SK-N-SH (cell line): ENCODE measurements around the gene PLK2.

Experiments
- CTCF ChIP-seq: fragments of 200-600 bp; sonication (generic); IDR thresholded peaks from 2 replicates; pipeline ENCODE4 v1.6.1; 2017; ENCODE audit warnings: antibody characterized with exemption, mild to moderate bottlenecking, moderate library complexity
- ELF1 ChIP-seq: IDR thresholded peaks from 2 replicates; pipeline ENCODE4 v1.4.0; 2012
- EP300 ChIP-seq, 2 experiments: IDR thresholded peaks; 2 replicates each; pipeline versions ENCODE4 v1.4.0 to v1.6.1; 2012; ENCODE audit warnings: borderline replicate concordance in 1 of 2, low read depth in 1 of 2, low read length in 1 of 2
- EZH2phosphoT487 ChIP-seq: fragments of 200-600 bp; sonication (generic); IDR thresholded peaks from 2 replicates; pipeline ENCODE4 v1.6.1; 2017; ENCODE audit warnings: low read depth, mixed run types, mild to moderate bottlenecking, antibody characterized with exemption, moderate library complexity, borderline replicate concordance
- GABPA ChIP-seq: IDR thresholded peaks from 2 replicates; pipeline ENCODE4 v1.4.0; 2012; ENCODE audit warnings: low read depth, mild to moderate bottlenecking
- POLR2AphosphoS5 ChIP-seq: IDR thresholded peaks from 2 replicates; pipeline ENCODE4 v1.6.1; 2012; ENCODE audit warnings: low read depth, low read length
- RAD21 ChIP-seq: IDR thresholded peaks from 2 replicates; pipeline ENCODE4 v1.6.1; 2012; ENCODE audit warnings: mild to moderate bottlenecking, low read length
- RFX5 ChIP-seq: IDR thresholded peaks from 2 replicates; pipeline ENCODE4 v1.6.1; 2012; ENCODE audit warnings: mild to moderate bottlenecking, improper control_type of control experiment, low read length
- TAF1 ChIP-seq: IDR thresholded peaks from 2 replicates; pipeline ENCODE4 v1.6.1; 2012; ENCODE audit warnings: low read depth, mild to moderate bottlenecking, low read length, moderate library complexity, borderline replicate concordance
- TF ChIP-seq, protein P1 (sequence below): IDR thresholded peaks from 2 replicates; pipeline ENCODE4 v1.6.1; 2012; ENCODE audit warnings: mild to moderate bottlenecking, low read depth, low read length, moderate library complexity
- TF ChIP-seq, protein P2 (sequence below): fragments of 150-350 bp; IDR thresholded peaks from 2 replicates; pipeline ENCODE4 v1.6.1; 2017; ENCODE audit warnings: antibody characterized with exemption, low read length, low read depth, borderline replicate concordance

- TF ChIP-seq CTCF (no peak), RAD21 (no peak), POLR2AphosphoS5 (no peak), GABPA (no peak), RFX5 (no peak), EP300 (IDR thresholded peaks at IDR 0.05; ENCODE audit: borderline replicate concordance in 1 of 2, low read depth in 1 of 2, low read length in 1 of 2) (no peak), ELF1 (no peak), EZH2phosphoT487 (no peak), TAF1 (no peak)
- TF ChIP-seq, protein P1, sequence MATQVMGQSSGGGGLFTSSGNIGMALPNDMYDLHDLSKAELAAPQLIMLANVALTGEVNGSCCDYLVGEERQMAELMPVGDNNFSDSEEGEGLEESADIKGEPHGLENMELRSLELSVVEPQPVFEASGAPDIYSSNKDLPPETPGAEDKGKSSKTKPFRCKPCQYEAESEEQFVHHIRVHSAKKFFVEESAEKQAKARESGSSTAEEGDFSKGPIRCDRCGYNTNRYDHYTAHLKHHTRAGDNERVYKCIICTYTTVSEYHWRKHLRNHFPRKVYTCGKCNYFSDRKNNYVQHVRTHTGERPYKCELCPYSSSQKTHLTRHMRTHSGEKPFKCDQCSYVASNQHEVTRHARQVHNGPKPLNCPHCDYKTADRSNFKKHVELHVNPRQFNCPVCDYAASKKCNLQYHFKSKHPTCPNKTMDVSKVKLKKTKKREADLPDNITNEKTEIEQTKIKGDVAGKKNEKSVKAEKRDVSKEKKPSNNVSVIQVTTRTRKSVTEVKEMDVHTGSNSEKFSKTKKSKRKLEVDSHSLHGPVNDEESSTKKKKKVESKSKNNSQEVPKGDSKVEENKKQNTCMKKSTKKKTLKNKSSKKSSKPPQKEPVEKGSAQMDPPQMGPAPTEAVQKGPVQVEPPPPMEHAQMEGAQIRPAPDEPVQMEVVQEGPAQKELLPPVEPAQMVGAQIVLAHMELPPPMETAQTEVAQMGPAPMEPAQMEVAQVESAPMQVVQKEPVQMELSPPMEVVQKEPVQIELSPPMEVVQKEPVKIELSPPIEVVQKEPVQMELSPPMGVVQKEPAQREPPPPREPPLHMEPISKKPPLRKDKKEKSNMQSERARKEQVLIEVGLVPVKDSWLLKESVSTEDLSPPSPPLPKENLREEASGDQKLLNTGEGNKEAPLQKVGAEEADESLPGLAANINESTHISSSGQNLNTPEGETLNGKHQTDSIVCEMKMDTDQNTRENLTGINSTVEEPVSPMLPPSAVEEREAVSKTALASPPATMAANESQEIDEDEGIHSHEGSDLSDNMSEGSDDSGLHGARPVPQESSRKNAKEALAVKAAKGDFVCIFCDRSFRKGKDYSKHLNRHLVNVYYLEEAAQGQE, result no peak
- TF ChIP-seq, protein P2, sequence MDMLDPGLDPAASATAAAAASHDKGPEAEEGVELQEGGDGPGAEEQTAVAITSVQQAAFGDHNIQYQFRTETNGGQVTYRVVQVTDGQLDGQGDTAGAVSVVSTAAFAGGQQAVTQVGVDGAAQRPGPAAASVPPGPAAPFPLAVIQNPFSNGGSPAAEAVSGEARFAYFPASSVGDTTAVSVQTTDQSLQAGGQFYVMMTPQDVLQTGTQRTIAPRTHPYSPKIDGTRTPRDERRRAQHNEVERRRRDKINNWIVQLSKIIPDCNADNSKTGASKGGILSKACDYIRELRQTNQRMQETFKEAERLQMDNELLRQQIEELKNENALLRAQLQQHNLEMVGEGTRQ, result no peak
Observed at GRCh38 chr5:58504766-58505165, 44.9 kb upstream of the PLK2 start.
